Measurements from ENCODE around the gene RCBTB1.

The RCBTB1 gene

GRCh38 chr13:49622174-49622946 lies 37.0 kb upstream of the RCBTB1 start:
- Histone ChIP-seq H3K4me3 (ENCODE audit: insufficient read depth, low read length, poor library complexity, severe bottlenecking) (no peak overlapping the region), H3K4me2 (ENCODE audit: low read depth, low read length, poor library complexity, severe bottlenecking) (no peak overlapping the region), H3K36me3 (ENCODE audit: low read length) (no peaks in the 10 kb centered on the region), H3K27ac (ENCODE audit: low read depth, low read length) (no peak overlapping the region; the same call in 1 of the 2 replicates), H3K9ac (ENCODE audit: low read length) (no peak overlapping the region), H4K20me1 (ENCODE audit: low read depth, low read length) (no peaks in the 10 kb centered on the region), H3F3A (ENCODE audit: insufficient read depth) (no peaks in the 10 kb centered on the region; the same call in 1 of the 2 replicates), H3K79me2 (ENCODE audit: insufficient read depth, low read length) (no peaks in the 10 kb centered on the region), H3K9me3 (ENCODE audit: insufficient read depth, low read length) (no peaks in the 10 kb centered on the region), H3K9me2 (replicated peaks; ENCODE audit: insufficient read depth, low read length) (no peaks in the 10 kb centered on the region), H2AFZ (ENCODE audit: low read depth, low read length, severe bottlenecking) (no peak overlapping the region), H3K27me3 (ENCODE audit: low read length) (no peaks in the 10 kb centered on the region)
- TF ChIP-seq EZH2phosphoT487 (conservative IDR thresholded peaks at IDR 0.05; ENCODE audit: low read length) = no peak
- TF ChIP-seq, protein P1, sequence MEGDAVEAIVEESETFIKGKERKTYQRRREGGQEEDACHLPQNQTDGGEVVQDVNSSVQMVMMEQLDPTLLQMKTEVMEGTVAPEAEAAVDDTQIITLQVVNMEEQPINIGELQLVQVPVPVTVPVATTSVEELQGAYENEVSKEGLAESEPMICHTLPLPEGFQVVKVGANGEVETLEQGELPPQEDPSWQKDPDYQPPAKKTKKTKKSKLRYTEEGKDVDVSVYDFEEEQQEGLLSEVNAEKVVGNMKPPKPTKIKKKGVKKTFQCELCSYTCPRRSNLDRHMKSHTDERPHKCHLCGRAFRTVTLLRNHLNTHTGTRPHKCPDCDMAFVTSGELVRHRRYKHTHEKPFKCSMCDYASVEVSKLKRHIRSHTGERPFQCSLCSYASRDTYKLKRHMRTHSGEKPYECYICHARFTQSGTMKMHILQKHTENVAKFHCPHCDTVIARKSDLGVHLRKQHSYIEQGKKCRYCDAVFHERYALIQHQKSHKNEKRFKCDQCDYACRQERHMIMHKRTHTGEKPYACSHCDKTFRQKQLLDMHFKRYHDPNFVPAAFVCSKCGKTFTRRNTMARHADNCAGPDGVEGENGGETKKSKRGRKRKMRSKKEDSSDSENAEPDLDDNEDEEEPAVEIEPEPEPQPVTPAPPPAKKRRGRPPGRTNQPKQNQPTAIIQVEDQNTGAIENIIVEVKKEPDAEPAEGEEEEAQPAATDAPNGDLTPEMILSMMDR (IDR thresholded peaks at IDR 0.05; ENCODE audit: insufficient read depth, low read length, poor library complexity, severe bottlenecking) = no peak

GRCh38 chr13:49620170-49620621 lies 34.8 kb upstream of the RCBTB1 start:
- H3K36me3 ChIP-seq (ENCODE audit: low read length) = no peaks in the 10 kb centered on the region
- H3K27ac ChIP-seq (ENCODE audit: low read depth, low read length) = peak overlapping the region; percentile 92
- peak overlapping the region; percentile 39 for H3K4me3 ChIP-seq (ENCODE audit: insufficient read depth, low read length, poor library complexity, severe bottlenecking)
- no peaks in the 10 kb centered on the region for H3K27me3 ChIP-seq (ENCODE audit: low read length)
- H3K9me2 ChIP-seq (replicated peaks; ENCODE audit: insufficient read depth, low read length) = no peaks in the 10 kb centered on the region
- peak overlapping the region; percentile 70 for H3K4me2 ChIP-seq (ENCODE audit: low read depth, low read length, poor library complexity, severe bottlenecking)
- TF ChIP-seq, protein P1 (IDR thresholded peaks at IDR 0.05; ENCODE audit: insufficient read depth, low read length, poor library complexity, severe bottlenecking) = no peak
- no peak for TF ChIP-seq EZH2phosphoT487 (conservative IDR thresholded peaks at IDR 0.05; ENCODE audit: low read length)
- H3K9ac ChIP-seq (ENCODE audit: low read length) = peak overlapping the region; percentile 55
- H3K79me2 ChIP-seq (ENCODE audit: insufficient read depth, low read length) = no peaks in the 10 kb centered on the region
- H4K20me1 ChIP-seq (ENCODE audit: low read depth, low read length) = no peaks in the 10 kb centered on the region
- peak overlapping the region; percentile 52 for H2AFZ ChIP-seq (ENCODE audit: low read depth, low read length, severe bottlenecking)
- H3K9me3 ChIP-seq (ENCODE audit: insufficient read depth, low read length) = no peaks in the 10 kb centered on the region
- H3F3A ChIP-seq (ENCODE audit: insufficient read depth) = no peaks in the 10 kb centered on the region; the same call in 1 of the 2 replicates

DNA sequence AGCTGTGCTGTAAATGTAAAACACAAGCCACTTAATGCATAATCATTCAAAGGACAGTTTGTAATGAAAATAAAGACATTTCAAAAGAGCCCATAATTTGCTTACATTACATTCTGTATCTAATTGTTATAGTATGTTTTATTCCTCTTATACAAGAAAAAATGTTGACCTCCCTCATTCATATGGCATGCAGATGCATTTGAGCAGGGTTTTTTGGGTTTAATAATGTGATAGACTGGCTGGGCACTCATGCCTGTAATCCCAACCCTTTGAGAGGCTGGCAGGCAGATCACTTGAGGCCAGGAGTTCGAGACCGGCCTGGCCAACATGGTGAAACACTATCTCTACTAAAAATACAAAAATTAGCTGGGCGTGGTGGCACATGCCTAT lies 31.3 kb upstream of the RCBTB1 start:
- Histone ChIP-seq H3K4me2 (ENCODE audit: low read depth, low read length, poor library complexity, severe bottlenecking) (no peak overlapping the region), H3K4me3 (ENCODE audit: insufficient read depth, low read length, poor library complexity, severe bottlenecking) (no peak overlapping the region), H3K9ac (ENCODE audit: low read length) (no peak overlapping the region), H3F3A (ENCODE audit: insufficient read depth) (no peaks in the 10 kb centered on the region; the same call in 1 of the 2 replicates), H3K9me2 (replicated peaks; ENCODE audit: insufficient read depth, low read length) (no peaks in the 10 kb centered on the region), H3K27ac (ENCODE audit: low read depth, low read length) (peak overlapping the region; percentile 26; the same call in 1 of the 2 replicates), H3K36me3 (ENCODE audit: low read length) (no peaks in the 10 kb centered on the region), H3K27me3 (ENCODE audit: low read length) (no peaks in the 10 kb centered on the region), H3K9me3 (ENCODE audit: insufficient read depth, low read length) (no peaks in the 10 kb centered on the region), H4K20me1 (ENCODE audit: low read depth, low read length) (no peaks in the 10 kb centered on the region), H3K79me2 (ENCODE audit: insufficient read depth, low read length) (no peaks in the 10 kb centered on the region), H2AFZ (ENCODE audit: low read depth, low read length, severe bottlenecking) (no peak overlapping the region)
- TF ChIP-seq EZH2phosphoT487 (conservative IDR thresholded peaks at IDR 0.05; ENCODE audit: low read length) = no peak
- TF ChIP-seq, protein P1 (IDR thresholded peaks at IDR 0.05; ENCODE audit: insufficient read depth, low read length, poor library complexity, severe bottlenecking) = no peak
